Smooth muscle cell (in vitro differentiated cells): Measurements from ENCODE around the gene USP3. TPM values are rescaled to one million over a fixed set of nuclear protein-coding genes. Genes with fewer than 3 reads are reported as not detected.

ENCODE experiments used
- DNase-seq: peaks from one replicate; lab custom pipeline; 2025; ENCODE audit not compliant: unreplicated experiment; lab: John Stamatoyannopoulos, UW
- H2AFZ ChIP-seq: fragments of 200-600 bp; sonication (generic); 2 replicates; pipeline ENCODE4 v1.6.0; 2016; ENCODE audit warnings: antibody characterized with exemption, low read depth, mild to moderate bottlenecking
- H3F3A ChIP-seq: fragments of 200-600 bp; sonication (generic); 2 replicates; pipeline ENCODE4 v1.6.0; 2017; ENCODE audit warnings: antibody characterized with exemption, low read depth
- H3K27ac ChIP-seq: fragments of 200-600 bp; sonication (generic); 2 replicates; pipeline ENCODE4 v1.5.1; 2016; ENCODE audit warnings: low read depth, mild to moderate bottlenecking
- H3K27me3 ChIP-seq: fragments of 200-600 bp; sonication (generic); 2 replicates; pipeline ENCODE4 v1.6.1; 2016; ENCODE audit warnings: low read depth, mild to moderate bottlenecking
- H3K36me3 ChIP-seq: fragments of 200-600 bp; sonication (generic); 2 replicates; pipeline ENCODE4 v1.5.1; 2016; ENCODE audit warnings: low read depth
- H3K4me1 ChIP-seq: fragments of 200-600 bp; sonication (generic); 2 replicates; pipeline ENCODE4 v1.5.1; 2016; ENCODE audit warnings: low read depth
- H3K4me2 ChIP-seq: fragments of 200-600 bp; sonication (generic); 2 replicates; pipeline ENCODE4 v1.6.0; 2016; ENCODE audit warnings: mild to moderate bottlenecking
- H3K4me3 ChIP-seq: fragments of 200-600 bp; sonication (generic); 2 replicates; pipeline ENCODE4 v1.5.1; 2016; ENCODE audit warnings: mild to moderate bottlenecking
- H3K79me2 ChIP-seq: fragments of 200-600 bp; sonication (generic); 2 replicates; pipeline ENCODE4 v1.6.0; 2016; ENCODE audit warnings: low read depth, mild to moderate bottlenecking
- H3K9ac ChIP-seq: fragments of 200-600 bp; sonication (generic); 2 replicates; pipeline ENCODE4 v1.6.0; 2016; ENCODE audit warnings: low read depth
- H3K9me3 ChIP-seq: fragments of 200-600 bp; sonication (generic); replicated peaks from 2 replicates; pipeline ENCODE4 v1.5.1; 2016; ENCODE audit warnings: low read depth
- H4K20me1 ChIP-seq: fragments of 200-600 bp; sonication (generic); 2 replicates; pipeline ENCODE4 v1.6.0; 2016; ENCODE audit warnings: low read depth
- WGBS: methylation state at CpG from one replicate; pipeline ENCODE4 v1.1.7; 2016; ENCODE audit warnings: low lambda C conversion rate; 5-methylcytosine and 5-hydroxymethylcytosine counted together
- polyA plus RNA-seq: library from polyadenylated mRNA; unstranded; fragments of >200 nt; fragmentation: Nextera tagmentation; extraction: Ambion mirVana; gene quantifications from 2 replicates; pipeline ENCODE4 v1.2.1, GENCODE V29; 2016
- total RNA-seq: library from RNA; depleted of rRNA; stranded (reverse); fragments of >200 nt; gene quantifications from 2 replicates; pipeline ENCODE4 v1.2.3, GENCODE V29; 2014
- TF ChIP-seq, protein P1 (sequence below): fragments of 200-600 bp; sonication (generic); IDR thresholded peaks from 2 replicates; pipeline ENCODE4 v1.5.1; 2017; ENCODE audit warnings: borderline replicate concordance, mild to moderate bottlenecking, antibody characterized with exemption; ENCODE audit not compliant: insufficient read depth, poor library complexity, severe bottlenecking

USP3 gene
- total and polyA plus RNA-seq, 2 experiments from 2014 or later, result 17.1 to 26.2 TPM

DNA sequence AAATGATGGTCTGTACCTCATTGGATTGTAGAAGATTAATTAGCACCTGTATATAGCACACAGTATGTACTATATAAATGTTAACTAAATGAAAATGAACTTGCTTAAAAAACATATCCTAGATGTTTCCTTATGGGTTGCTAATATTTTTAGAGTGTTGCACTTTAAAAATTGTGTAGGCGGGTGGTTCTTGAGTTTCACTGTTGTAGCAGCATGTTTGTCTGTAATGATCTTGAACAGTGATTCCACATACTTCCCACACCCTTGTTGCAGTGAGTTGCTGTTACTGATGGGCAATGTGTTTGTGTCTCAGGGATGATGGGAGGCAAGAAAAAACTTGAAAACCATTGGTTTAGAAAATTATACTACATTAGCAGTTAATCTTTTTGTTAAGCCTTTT, 22.0 kb downstream of the USP3 start:
- Histone ChIP-seq H4K20me1 (peaks cover 100% of the 10 kb centered on the region), H3K4me2 (no peak overlapping the region)
- 95% methylated on average over 1 of the region's 1 CpG for WGBS

GRCh38 chr15:63528138-63528659, 23.8 kb downstream of the USP3 start:
- Histone ChIP-seq H4K20me1 (peaks cover 100% of the 10 kb centered on the region), H3K4me2 (no peak overlapping the region), H3K27me3 (no peaks in the 10 kb centered on the region), H3K9me3 (no peaks in the 10 kb centered on the region), H3K9ac (no peak overlapping the region), H3K36me3 (no peaks in the 10 kb centered on the region), H3K27ac (no peak overlapping the region), H3K4me1 (no peaks in the 10 kb centered on the region), H2AFZ (no peak overlapping the region), H3K4me3 (no peak overlapping the region), H3K79me2 (peaks cover 69% of the 10 kb centered on the region), H3F3A (no peaks in the 10 kb centered on the region)
- no peak for DNase-seq
- 49% methylated on average over 4 of the region's 4 CpGs for WGBS
- TF ChIP-seq, protein P1, sequence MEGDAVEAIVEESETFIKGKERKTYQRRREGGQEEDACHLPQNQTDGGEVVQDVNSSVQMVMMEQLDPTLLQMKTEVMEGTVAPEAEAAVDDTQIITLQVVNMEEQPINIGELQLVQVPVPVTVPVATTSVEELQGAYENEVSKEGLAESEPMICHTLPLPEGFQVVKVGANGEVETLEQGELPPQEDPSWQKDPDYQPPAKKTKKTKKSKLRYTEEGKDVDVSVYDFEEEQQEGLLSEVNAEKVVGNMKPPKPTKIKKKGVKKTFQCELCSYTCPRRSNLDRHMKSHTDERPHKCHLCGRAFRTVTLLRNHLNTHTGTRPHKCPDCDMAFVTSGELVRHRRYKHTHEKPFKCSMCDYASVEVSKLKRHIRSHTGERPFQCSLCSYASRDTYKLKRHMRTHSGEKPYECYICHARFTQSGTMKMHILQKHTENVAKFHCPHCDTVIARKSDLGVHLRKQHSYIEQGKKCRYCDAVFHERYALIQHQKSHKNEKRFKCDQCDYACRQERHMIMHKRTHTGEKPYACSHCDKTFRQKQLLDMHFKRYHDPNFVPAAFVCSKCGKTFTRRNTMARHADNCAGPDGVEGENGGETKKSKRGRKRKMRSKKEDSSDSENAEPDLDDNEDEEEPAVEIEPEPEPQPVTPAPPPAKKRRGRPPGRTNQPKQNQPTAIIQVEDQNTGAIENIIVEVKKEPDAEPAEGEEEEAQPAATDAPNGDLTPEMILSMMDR, result no peak

More for the DNA sequence above, 22.0 kb downstream of the USP3 start:
- Histone ChIP-seq H2AFZ (no peak overlapping the region), H3K9ac (no peak overlapping the region), H3F3A (no peaks in the 10 kb centered on the region), H3K4me3 (no peak overlapping the region), H3K79me2 (peaks cover 71% of the 10 kb centered on the region), H3K36me3 (no peaks in the 10 kb centered on the region), H3K27me3 (no peaks in the 10 kb centered on the region), H3K9me3 (no peaks in the 10 kb centered on the region), H3K27ac (no peak overlapping the region), H3K4me1 (no peaks in the 10 kb centered on the region)
- no peak for DNase-seq
- TF ChIP-seq, protein P1, result no peak

DNA sequence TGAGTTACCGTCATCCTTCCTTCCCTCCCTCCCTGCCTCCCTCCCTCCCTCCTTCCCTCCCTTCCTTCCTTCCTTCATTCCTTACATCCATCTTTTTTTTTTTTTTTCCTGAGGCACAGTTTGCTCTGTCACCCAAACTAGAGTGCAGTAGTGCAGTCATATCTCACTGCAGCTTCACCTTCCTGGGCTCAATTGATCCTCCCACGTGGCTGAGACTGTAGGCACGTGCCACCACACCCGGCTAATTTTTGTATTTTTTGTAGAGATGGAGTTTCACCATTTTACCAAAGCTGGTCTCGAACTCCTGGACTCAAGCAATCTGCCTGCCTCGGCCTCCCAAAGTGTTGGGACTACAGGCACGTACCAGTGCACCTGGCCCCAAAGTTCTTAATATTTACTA, 25.8 kb downstream of the USP3 start:
- no peaks in the 10 kb centered on the region for H3K27me3 ChIP-seq
- no peaks in the 10 kb centered on the region for H3K4me1 ChIP-seq
- H3K4me2 ChIP-seq, result no peak overlapping the region
- WGBS, result 96% methylated on average over 7 of the region's 7 CpGs
- H3K36me3 ChIP-seq, result no peaks in the 10 kb centered on the region
- H3K9me3 ChIP-seq, result no peaks in the 10 kb centered on the region
- DNase-seq, result no peak
- H3K4me3 ChIP-seq, result no peak overlapping the region
- no peaks in the 10 kb centered on the region for H3F3A ChIP-seq
- peaks cover 94% of the 10 kb centered on the region for H4K20me1 ChIP-seq
- H3K79me2 ChIP-seq, result peaks cover 76% of the 10 kb centered on the region
- H3K27ac ChIP-seq, result no peak overlapping the region
- TF ChIP-seq, protein P1, result no peak
- H3K9ac ChIP-seq, result no peak overlapping the region
- no peak overlapping the region for H2AFZ ChIP-seq

- peaks cover 1% of the 10 kb centered on the region for H3K4me1 ChIP-seq
- H3K36me3 ChIP-seq, result no peaks in the 10 kb centered on the region
- peaks cover 94% of the 10 kb centered on the region for H4K20me1 ChIP-seq
- 98% methylated on average over 3 of the region's 3 CpGs for WGBS
- no peak overlapping the region for H3K27ac ChIP-seq
- H3F3A ChIP-seq, result no peaks in the 10 kb centered on the region
- no peaks in the 10 kb centered on the region for H3K9me3 ChIP-seq
- no peaks in the 10 kb centered on the region for H3K27me3 ChIP-seq
- no peak overlapping the region for H2AFZ ChIP-seq
- TF ChIP-seq, protein P1, result no peak
- H3K4me3 ChIP-seq, result no peak overlapping the region
- no peak overlapping the region for H3K4me2 ChIP-seq
- H3K79me2 ChIP-seq, result peaks cover 73% of the 10 kb centered on the region
- no peak for DNase-seq
- no peak overlapping the region for H3K9ac ChIP-seq
Observed at GRCh38 chr15:63530752-63531299, 26.4 kb downstream of the USP3 start.
